HCT116 (cell line): ENCODE data around the gene CUBN. TPM values are rescaled to one million over a fixed set of nuclear protein-coding genes. Genes with fewer than 3 reads are reported as not detected.
A peak's percentile ranks its signal among the peaks of the same experiment; 100 is the strongest.

Experiments
- ATAC-seq: fragments of 200-7000 bp; cut with Tn5 transposase; 2 replicates; pipeline ENCODE4 v1.9.1; 2020; ENCODE audit warnings: mild to moderate bottlenecking, moderate library complexity
- BruUV-seq: library from RNA; stranded (reverse); fragments of 400-500 nt; replicated peaks from 2 replicates; lab custom pipeline; 2021; lab: Mats Ljungman, UMichigan
- CTCF ChIA-PET: fragments of 300-600 bp; sonication (Branson Sonifier 250); formaldehyde crosslinking; loops from one replicate; lab custom pipeline; 2021; ENCODE audit warnings: antibody characterized with exemption; lab: Charles Lee
- POLR2A ChIA-PET: fragments of 300-600, 350-600 bp; sonication (Branson Sonifier 250); formaldehyde crosslinking; loops from one replicate; lab custom pipeline; 2021; ENCODE audit warnings: antibody characterized with exemption; lab: Charles Lee
- RAD21 ChIA-PET, 2 experiments: fragments of 300-600 bp; sonication (Branson Sonifier 250); formaldehyde crosslinking; loops; one replicate each; lab custom pipeline; 2023; ENCODE audit warnings: low total read pairs in 2 of 2; ENCODE audit not compliant: uncharacterized antibody in 2 of 2, unreplicated experiment in 2 of 2, low non-redundant PET in 1 of 2; lab: Charles Lee
- DNase-seq: peaks from one replicate; pipeline ENCODE4 v3.0.0-alpha.2; 2010; ENCODE audit warnings: low read depth, low spot score
- H2AFZ ChIP-seq: fragments of 200-600 bp; shearing (Covaris generic), sonication (generic); 2 replicates; pipeline ENCODE4 v1.6.1; 2017; ENCODE audit warnings: low read depth, mixed run types, mixed read lengths, antibody characterized with exemption, low read length; ENCODE audit not compliant: poor library complexity, severe bottlenecking
- H3K27ac ChIP-seq: 2 replicates; pipeline ENCODE4 v1.5.1; 2012; ENCODE audit warnings: low read depth, low read length
- H3K27me3 ChIP-seq: fragments of 200-600 bp; sonication (generic); 2 replicates; pipeline ENCODE4 v1.6.1; 2016; ENCODE audit warnings: mixed run types, low read length, mixed read lengths; ENCODE audit not compliant: insufficient read depth
- H3K36me3 ChIP-seq, 2 experiments: fragments of 200-500 bp in 1 of 2; fragments of 200-600 bp in 1 of 2; sonication (Bioruptor generic) in 1 of 2; sonication (generic) in 1 of 2; 2 replicates each; pipeline versions ENCODE4 v1.5.1 to v1.6.1; 2014 to 2016; ENCODE audit warnings: low read length in 2 of 2, inconsistent platforms in 1 of 2, mixed read lengths in 1 of 2, mixed run types in 1 of 2; ENCODE audit not compliant: insufficient read depth in 2 of 2, control insufficient read depth in 1 of 2
- H3K4me1 ChIP-seq, 2 experiments: fragments of 200-600 bp in 1 of 2; sonication (generic) in 1 of 2; 2 replicates each; pipeline versions ENCODE4 v1.5.1 to v1.6.1; 2012 to 2017; ENCODE audit warnings: low read length in 2 of 2, inconsistent platforms in 1 of 2, mild to moderate bottlenecking in 1 of 2, mixed read lengths in 1 of 2, mixed run types in 1 of 2, moderate library complexity in 1 of 2; ENCODE audit not compliant: insufficient read depth in 2 of 2, control insufficient read depth in 1 of 2
- H3K4me2 ChIP-seq: fragments of 200-600 bp; sonication (generic); 2 replicates; pipeline ENCODE4 v1.6.1; 2017; ENCODE audit warnings: mixed run types, low read length, mixed read lengths
- H3K4me3 ChIP-seq, 2 experiments: fragments of 200-600 bp in 1 of 2; sonication (generic) in 1 of 2; replicated peaks in 1 of 2; 2 replicates each; pipeline ENCODE4 v1.5.1; 2011 to 2016; ENCODE audit warnings: low read length in 2 of 2, control low read depth in 1 of 2, low read depth in 1 of 2, mild to moderate bottlenecking in 1 of 2, mixed read lengths in 1 of 2, mixed run types in 1 of 2
- H3K79me2 ChIP-seq: fragments of 200-600 bp; sonication (generic); 2 replicates; pipeline ENCODE4 v1.6.1; 2017; ENCODE audit warnings: mild to moderate bottlenecking, mixed run types, low read length, moderate library complexity, mixed read lengths; ENCODE audit not compliant: insufficient read depth
- H3K9ac ChIP-seq: fragments of 200-600 bp; sonication (generic); 2 replicates; pipeline ENCODE4 v1.6.1; 2016; ENCODE audit warnings: low read length, mixed read lengths
- H3K9me2 ChIP-seq: fragments of 200-600 bp; sonication (generic), shearing (Covaris generic); 2 replicates; pipeline ENCODE4 v1.6.1; 2017; ENCODE audit warnings: mixed run types, mild to moderate bottlenecking, moderate library complexity; ENCODE audit not compliant: insufficient read depth
- H3K9me3 ChIP-seq, 2 experiments: fragments of 200-500 bp in 1 of 2; fragments of 200-600 bp in 1 of 2; sonication (Bioruptor generic) in 1 of 2; sonication (generic) in 1 of 2; 2 replicates each; pipeline ENCODE4 v1.6.1; 2014 to 2017; ENCODE audit warnings: low read length in 2 of 2, mixed read lengths in 2 of 2, inconsistent platforms in 1 of 2, low read depth in 1 of 2, mild to moderate bottlenecking in 1 of 2, mixed run types in 1 of 2, moderate library complexity in 1 of 2; ENCODE audit not compliant: control insufficient read depth in 1 of 2, insufficient read depth in 1 of 2
- H4K20me1 ChIP-seq: fragments of 200-600 bp; sonication (generic), shearing (Covaris generic); 2 replicates; pipeline ENCODE4 v1.6.1; 2017; ENCODE audit warnings: mixed run types, mild to moderate bottlenecking, moderate library complexity; ENCODE audit not compliant: insufficient read depth
- CBX3 ChIP-seq: IDR thresholded peaks from 2 replicates; pipeline ENCODE4 v1.6.1; 2012; ENCODE audit warnings: low read depth
- EZH2phosphoT487 ChIP-seq: fragments of 200-600 bp; IDR thresholded peaks from 2 replicates; pipeline ENCODE4 v1.6.1; 2018; ENCODE audit warnings: antibody characterized with exemption, borderline replicate concordance
- FOSL1 ChIP-seq: IDR thresholded peaks from 2 replicates; pipeline ENCODE4 v1.6.1; 2012; ENCODE audit warnings: low read depth
- JUND ChIP-seq: IDR thresholded peaks from 2 replicates; pipeline ENCODE4 v1.6.1; 2012
- POLR2A ChIP-seq: IDR thresholded peaks from 2 replicates; pipeline ENCODE4 v1.7.0; 2011; ENCODE audit warnings: borderline replicate concordance; ENCODE audit not compliant: insufficient read depth, insufficient read length; ENCODE audit errors: extremely low read depth
- POLR2AphosphoS5 ChIP-seq: IDR thresholded peaks from 2 replicates; pipeline ENCODE4 v1.6.1; 2011; ENCODE audit warnings: mild to moderate bottlenecking, low read depth, low read length, moderate library complexity
- RAD21 ChIP-seq: IDR thresholded peaks from 2 replicates; pipeline ENCODE4 v1.6.1; 2012; ENCODE audit warnings: low read depth, mild to moderate bottlenecking
- SIN3A ChIP-seq: IDR thresholded peaks from 2 replicates; pipeline ENCODE4 v1.6.1; 2012; ENCODE audit warnings: low read depth
- SP1 ChIP-seq: IDR thresholded peaks from 2 replicates; pipeline ENCODE4 v1.6.1; 2012; ENCODE audit warnings: low read depth
- intact Hi-C: fragments of 100-400 bp; cut with micrococcal nuclease; formaldehyde crosslinking; loops from 2 replicates; pipeline ENCODE4 v1.10.0; 2022
- total RNA-seq: library from RNA; stranded (reverse); gene quantifications from one replicate; pipeline ENCODE4 v1.2.1, GENCODE V29; 2021; ENCODE audit not compliant: unreplicated experiment
- TF ChIP-seq, protein P1 (sequence below): IDR thresholded peaks from 2 replicates; pipeline ENCODE4 v1.6.1; 2012

Gene CUBN
- total RNA-seq, 1 experiment from 2014 or later: 1.2 TPM

DNA sequence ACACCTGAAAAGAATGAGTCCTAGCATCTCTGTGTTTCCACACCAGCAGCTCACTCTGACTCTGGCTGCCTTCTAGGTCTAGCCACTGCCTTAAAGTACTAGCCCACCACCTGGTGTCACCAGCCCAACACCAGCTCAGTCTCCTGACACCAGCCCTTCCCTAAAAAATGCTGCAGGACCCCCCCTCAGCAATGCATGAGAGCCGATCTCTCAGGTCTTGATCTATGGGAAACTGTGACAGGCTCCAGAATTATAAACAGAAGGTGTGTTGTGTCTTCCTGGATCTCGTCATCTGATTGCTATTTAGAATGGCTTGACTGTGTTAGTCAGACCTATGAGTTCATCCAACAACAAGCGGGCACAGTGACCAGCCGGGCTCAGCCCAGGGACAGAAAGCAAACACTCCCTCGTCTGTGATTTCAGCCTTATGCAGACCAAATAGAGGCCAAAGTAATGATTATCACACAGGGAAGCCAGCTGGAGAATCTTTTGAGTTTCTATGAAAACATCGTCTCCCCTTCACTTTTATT is 66.6 kb downstream of the CUBN start:
- Histone ChIP-seq H3K4me2 (peak overlapping the region; percentile 77), H3K9ac (peak overlapping the region; percentile 43), H3K79me2 (no peaks in the 10 kb centered on the region), H3K4me3 (peak overlapping the region; percentile 18 to 42), H3K27ac (peak overlapping the region; percentile 4; the same call in 1 of the 2 replicates), H2AFZ (peak overlapping the region; percentile 49), H3K4me1 (peaks cover 37 to 48% of the 10 kb centered on the region in 2 experiments), H3K9me2 (no peaks in the 10 kb centered on the region), H4K20me1 (no peaks in the 10 kb centered on the region), H3K9me3 (no peaks in the 10 kb centered on the region), H3K27me3 (no peaks in the 10 kb centered on the region), H3K36me3 (no peaks in the 10 kb centered on the region)
- TF ChIP-seq SP1: peak; percentile 71
- TF ChIP-seq, protein P1, sequence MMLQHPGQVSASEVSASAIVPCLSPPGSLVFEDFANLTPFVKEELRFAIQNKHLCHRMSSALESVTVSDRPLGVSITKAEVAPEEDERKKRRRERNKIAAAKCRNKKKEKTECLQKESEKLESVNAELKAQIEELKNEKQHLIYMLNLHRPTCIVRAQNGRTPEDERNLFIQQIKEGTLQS: peak; percentile 67; the same call in 1 of the 2 replicates
- peak; percentile 50; the same call in 1 of the 2 replicates for TF ChIP-seq POLR2AphosphoS5
- peak; percentile 75; the same call in 1 of the 2 replicates for TF ChIP-seq CBX3
- peak; percentile 82 for TF ChIP-seq FOSL1
- TF ChIP-seq RAD21: peak; percentile 22
- peak; percentile 87 for TF ChIP-seq JUND
- TF ChIP-seq POLR2A: no peak
- TF ChIP-seq SIN3A: no peak
- ChIA-PET CTCF (no interaction called here), RAD21 (no interaction called here), POLR2A (interaction anchor here (2.7 kb wide), 1 partner anchor 171 kb away, joined by 8 read pairs; no protein-coding TSS in a partner anchor)
- ATAC-seq (peak; percentile 95), DNase-seq (peak; percentile 86)
- BruUV-seq: no TSS peak
- intact Hi-C loops: loop anchor here (1.0 to 10.0 kb wide), 3 partner anchors 172 to 589 kb away; no protein-coding TSS in a partner anchor

DNA sequence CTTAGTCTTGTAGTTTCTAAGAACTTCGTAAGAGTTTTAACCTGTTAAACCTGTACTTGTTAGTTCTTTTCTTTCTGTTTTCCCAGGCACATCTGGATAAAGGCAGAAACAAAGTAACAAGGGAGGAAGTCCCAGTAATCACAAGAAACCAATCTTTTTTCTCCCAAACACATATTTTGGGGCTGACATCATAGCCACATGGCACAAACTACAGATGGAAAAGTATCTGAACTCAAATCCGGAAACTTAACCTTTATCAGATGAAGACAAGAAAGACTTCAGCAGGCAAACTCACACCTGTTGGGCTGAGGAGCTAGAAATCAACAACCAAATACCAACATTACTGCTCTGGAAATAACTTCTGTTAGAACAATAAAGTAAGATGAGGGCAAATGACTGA is 67.1 kb downstream of the CUBN start:
- H2AFZ ChIP-seq: peak overlapping the region; percentile 63
- peak overlapping the region; percentile 4; the same call in 1 of the 2 replicates for H3K27ac ChIP-seq
- no peaks in the 10 kb centered on the region for H4K20me1 ChIP-seq
- CTCF ChIA-PET: no interaction called here
- no peaks in the 10 kb centered on the region for H3K27me3 ChIP-seq
- peak; percentile 26 for ATAC-seq
- peaks cover 37 to 45% of the 10 kb centered on the region in 2 experiments for H3K4me1 ChIP-seq
- H3K9ac ChIP-seq: peak overlapping the region; percentile 43
- intact Hi-C loops: loop anchor here (5.0 to 10.0 kb wide), 2 partner anchors 172 to 590 kb away; no protein-coding TSS in a partner anchor
- peak overlapping the region; percentile 18 to 42 for H3K4me3 ChIP-seq
- no peaks in the 10 kb centered on the region for H3K9me2 ChIP-seq
- H3K4me2 ChIP-seq: peak overlapping the region; percentile 77
- TF ChIP-seq EZH2phosphoT487 (no peak), POLR2A (no peak), JUND (peak; percentile 46; the same call in 1 of the 2 replicates)
- TF ChIP-seq, protein P1: 0 out of 2 replicates have a peak, but pooled peaks have one; percentile 12
- TF ChIP-seq, all 23 proteins: peak for 2
- ChIA-PET RAD21 (no interaction called here), POLR2A (interaction anchor here (0.8 to 2.7 kb wide), 2 partner anchors 10 to 170 kb away, joined by 3 to 8 read pairs; no protein-coding TSS in a partner anchor)
- no peaks in the 10 kb centered on the region for H3K9me3 ChIP-seq
- no peaks in the 10 kb centered on the region for H3K79me2 ChIP-seq
- no peaks in the 10 kb centered on the region for H3K36me3 ChIP-seq
- no TSS peak for BruUV-seq
- DNase-seq: peak; percentile 31
